NCI-H2029 treated with DMSO at 0.1 percent for 48 hours (cell line): Measurements from ENCODE around the gene THAP4.

Experiments used
- DNase-seq: peaks from one replicate; lab custom pipeline; 2025; lab: John Stamatoyannopoulos, UW

Gene THAP4

GRCh38 chr2:241563571-241563980 lies 73.4 kb downstream of the THAP4 start:
- DNase-seq: no peak

DNA sequence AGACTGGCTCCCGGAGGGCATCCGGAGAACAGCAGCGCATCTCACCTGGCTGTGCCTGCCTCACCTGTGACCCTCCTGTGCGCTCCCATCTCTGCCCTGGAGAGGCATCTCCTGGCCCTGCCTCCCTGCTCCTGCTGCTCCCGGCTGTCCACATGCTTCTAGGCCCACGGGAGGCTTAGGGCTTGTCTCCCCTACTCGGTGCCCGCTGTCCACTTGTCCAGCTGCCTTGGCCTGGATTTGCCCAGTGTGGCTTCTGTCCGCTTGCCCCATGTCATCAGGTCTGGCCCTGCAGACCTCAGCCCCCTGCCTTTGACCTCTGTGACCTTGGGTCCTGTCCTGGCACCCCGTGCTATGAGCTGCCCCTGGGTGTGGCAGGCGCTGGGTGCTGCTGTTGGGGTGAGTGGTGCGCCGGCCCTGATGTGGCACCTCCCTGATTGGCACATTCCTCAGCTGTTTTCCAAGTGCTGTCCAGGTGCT lies 73.9 kb downstream of the THAP4 start:
- no peak for DNase-seq

- no peak for DNase-seq
These were observed 74.6 kb downstream of the THAP4 start for GRCh38 chr2:241562269-241562891.

GRCh38 chr2:241561832-241562231 lies 75.1 kb downstream of the THAP4 start:
- DNase-seq: no peak

GRCh38 chr2:241560883-241561474 lies 76.0 kb downstream of the THAP4 start:
- no peak for DNase-seq

GRCh38 chr2:241560162-241560882 lies 76.6 kb downstream of the THAP4 start:
- no peak for DNase-seq

DNA sequence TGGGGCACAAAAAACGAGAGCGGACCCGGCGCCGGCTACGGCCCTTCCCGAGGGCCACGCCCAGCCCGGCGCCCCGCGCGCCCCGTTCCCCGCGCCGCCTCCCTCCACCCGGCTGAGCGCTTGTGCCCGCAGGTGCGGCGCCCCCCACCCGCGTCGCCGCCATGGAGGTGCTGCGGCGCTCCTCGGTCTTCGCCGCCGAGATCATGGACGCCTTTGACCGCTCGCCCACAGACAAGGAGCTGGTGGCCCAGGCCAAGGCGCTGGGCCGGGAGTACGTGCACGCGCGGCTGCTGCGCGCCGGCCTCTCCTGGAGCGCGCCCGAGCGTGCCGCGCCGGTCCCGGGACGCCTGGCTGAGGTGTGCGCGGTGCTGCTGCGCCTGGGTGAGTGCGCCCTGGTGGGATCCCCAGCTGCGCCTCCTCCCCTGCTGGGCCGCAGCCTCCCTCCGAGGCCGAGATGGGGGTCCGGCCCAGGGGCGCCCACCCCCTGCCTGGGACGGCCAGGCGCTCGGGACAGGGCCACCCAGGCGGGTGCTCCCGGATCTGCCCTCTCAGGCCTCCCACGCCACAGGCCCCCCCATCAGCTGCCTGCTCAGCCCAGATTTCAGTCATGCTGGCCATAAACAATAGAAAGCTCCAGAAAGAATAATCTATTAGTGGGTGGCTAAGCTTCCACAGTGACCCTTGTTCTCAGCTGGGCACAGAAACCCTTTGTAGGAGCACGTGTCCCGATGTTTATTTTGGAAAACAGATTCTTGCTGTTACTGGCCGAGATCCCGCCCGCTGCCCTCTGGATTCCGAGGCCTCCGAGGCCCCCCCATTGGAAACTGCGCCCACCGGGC lies 77.4 kb downstream of the THAP4 start:
- no peak for DNase-seq

DNA sequence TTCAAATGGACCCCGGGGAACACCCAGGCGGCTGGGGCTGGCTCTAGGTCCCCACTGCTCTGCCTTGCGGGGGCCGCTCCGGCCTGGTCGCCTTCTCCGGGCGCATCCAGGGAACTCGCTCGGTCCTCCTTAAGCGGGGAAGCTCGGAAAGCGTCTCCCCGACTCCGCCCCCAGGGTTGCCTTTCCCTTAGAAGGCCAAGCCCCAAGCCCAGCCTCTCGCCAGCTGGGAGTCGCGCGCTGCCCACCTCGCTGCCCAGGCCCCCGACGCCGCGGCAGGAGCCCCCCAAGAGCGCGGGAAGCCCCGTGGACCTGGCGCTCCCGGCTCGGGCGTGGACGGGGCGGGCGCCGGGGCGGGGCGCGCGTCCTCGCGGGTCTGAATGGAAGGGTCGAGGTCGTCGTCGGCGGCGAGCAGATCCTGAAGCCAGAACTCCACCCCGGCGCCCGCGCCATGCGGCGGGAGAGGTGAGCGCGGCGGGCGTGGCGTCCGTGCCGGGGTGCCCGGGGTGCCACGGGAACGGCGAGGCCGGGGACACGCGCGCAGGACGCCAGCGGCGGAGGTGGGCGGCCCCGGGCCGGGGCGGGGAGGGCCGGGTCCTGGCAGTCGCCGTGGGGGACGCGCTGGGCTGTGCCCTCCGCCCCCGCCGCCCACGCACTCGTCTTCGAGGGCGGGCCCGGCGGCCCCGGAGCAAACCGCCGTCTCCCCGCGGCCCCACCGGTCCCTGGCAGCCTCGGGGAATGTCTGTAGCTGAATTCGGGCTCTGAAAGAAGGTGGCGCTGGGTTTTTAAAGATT lies 78.2 kb downstream of the THAP4 start, which contains the start of gene BOK:
BOK (plus strand) TSS at position 214 of the 791 bp plus-strand sequence. CDS start 739 bp downstream, outside the sequence.
- DNase-seq: no peak

DNA sequence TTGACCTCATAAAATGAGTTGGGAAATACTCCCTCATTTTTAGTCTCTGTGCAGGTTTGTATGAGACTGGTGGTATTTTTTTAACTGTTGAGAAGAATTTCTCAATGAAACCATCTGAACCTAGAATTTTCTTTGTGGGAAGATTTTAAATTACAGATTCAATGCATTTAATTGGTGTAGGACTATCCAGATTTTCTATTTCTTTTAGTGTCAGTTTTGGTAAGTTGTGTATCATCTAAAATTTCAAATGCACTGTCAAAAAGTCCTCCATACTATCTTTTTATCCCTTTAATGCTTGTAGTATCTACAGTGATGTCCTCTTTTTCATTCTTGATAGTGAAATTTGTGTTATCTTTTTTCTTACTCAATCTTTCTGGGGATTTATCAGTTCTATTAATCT lies 80.2 kb downstream of the THAP4 start:
- no peak for DNase-seq

GRCh38 chr2:241555711-241556110 lies 81.2 kb downstream of the THAP4 start:
- DNase-seq: no peak

DNA sequence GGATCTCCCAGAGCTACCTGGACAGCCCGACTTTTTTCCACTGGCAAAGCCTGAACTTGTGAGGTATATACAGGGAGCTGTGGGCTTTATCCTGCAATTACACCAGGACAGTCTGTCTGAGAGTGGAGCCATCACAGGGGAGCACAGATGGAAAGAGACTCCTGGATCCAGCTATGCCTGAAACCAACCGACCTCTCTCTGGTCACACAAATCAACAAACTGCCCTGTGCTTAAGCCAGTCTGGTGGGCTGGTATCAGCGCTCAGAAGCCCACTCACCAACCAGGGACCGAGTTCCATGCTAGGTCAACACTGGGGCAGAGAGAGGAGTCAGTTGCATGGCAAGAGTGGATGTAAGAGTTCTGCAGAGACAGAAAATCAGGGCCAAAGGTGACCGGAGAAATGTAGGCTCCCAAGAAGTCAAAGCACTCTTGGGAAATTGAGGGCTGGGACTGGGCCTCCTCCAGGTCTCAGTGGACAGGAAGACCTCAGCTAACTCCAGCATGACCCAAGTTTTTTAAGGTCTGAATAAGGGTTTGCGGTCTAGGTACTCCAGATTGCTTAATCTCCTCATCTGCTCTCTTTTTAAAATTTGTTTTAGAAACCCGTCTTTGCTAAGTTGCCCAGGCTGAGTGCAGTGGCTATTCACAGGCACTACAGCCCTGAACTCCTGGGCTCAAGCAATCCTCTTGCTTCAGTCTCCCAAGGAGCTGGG lies 82.2 kb downstream of the THAP4 start:
- no peak for DNase-seq

DNA sequence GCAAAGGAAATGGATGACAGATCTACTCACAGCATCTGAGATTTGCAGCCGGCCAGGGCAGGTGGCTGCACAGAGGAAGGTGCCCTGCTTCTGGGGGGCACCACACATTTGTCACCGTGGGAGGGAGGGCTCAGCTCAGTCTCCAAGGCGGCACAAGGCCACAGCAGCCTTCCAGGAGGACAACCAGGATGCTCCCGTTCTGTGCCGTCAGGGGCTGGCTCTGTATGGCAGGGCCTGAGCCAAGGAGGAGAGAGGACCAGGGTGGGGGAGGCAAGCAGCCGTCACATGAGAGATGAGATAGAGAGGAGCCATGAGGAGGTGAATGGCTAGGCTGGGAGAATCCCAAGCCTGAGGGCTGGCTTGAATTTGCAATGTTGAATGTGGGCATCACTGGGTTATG lies 83.0 kb downstream of the THAP4 start:
- DNase-seq: no peak

DNA sequence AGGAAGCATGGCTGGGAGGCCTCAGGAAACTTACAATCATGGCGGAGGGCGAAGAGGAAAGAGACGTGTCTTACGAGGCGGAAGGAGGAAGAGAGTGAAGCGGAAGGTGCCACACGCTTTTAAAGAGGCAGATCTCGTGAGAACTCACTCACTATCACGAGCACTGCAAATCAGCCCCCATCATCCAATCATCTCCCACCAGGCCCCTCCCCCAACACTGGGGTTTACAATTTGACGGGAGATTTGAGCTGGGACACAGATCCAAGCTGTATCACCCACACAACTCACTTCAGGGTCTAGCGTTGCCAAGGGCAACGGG lies 83.5 kb downstream of the THAP4 start:
- DNase-seq: no peak

DNA sequence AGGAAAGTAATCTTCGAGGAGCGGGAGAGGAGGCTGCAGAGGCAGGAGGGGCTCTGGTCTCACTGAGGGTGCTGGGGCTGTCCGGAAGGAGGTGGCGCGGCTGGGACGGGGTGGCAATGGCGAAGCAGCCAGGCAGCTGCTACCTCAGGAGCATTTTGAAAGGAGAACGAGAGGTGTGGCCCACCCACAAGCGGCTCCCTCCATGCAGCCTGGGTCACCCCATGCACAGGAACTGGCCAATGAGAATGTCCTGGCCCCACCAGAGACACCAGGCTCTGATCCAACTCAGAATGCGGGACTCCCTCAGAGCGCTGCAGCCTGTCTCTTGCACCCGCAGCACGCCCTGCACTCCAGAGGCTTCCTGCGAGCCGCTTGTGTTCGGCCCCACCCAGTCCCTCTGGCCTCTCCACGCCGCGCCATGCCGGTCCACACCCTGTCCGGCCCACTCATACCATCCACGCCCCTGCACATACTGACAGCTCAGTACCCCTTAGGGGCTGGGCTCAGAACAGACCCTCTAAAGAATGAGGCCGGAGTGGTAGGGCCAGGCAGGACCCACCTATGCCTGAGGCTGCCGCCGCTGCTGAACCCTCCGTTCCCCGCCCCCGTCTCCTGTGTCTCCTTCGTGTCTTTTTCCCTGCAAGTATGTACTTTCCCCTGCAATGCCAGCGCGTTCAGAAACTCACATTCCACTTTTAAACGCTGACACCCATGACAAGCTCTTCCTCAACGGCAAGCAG lies 84.8 kb downstream of the THAP4 start:
- no peak for DNase-seq

DNA sequence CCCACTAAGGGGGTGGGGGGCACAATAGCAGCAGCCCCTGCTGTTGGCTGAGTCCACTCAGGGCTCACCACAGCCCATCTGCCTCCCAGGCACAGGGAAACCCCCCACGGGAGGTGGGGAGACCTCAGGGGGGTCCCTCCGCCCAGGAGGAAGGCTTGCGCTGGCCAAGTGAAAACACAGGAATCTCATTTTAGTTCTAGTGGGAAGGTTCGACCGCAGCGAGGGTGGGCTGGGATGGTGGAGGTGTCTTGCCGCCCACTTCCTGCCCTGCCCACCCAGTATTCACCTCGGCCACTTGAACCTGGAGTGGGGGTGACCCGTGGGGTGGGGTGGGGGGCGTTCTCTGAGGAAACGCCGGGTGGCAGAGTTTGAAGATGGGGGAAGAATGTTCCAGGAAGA lies 85.4 kb downstream of the THAP4 start:
- DNase-seq: no peak

GRCh38 chr2:241550616-241551580 lies 86.1 kb downstream of the THAP4 start:
- DNase-seq: peak; percentile 66

GRCh38 chr2:241548451-241548835 lies 88.5 kb downstream of the THAP4 start:
- DNase-seq: no peak

DNA sequence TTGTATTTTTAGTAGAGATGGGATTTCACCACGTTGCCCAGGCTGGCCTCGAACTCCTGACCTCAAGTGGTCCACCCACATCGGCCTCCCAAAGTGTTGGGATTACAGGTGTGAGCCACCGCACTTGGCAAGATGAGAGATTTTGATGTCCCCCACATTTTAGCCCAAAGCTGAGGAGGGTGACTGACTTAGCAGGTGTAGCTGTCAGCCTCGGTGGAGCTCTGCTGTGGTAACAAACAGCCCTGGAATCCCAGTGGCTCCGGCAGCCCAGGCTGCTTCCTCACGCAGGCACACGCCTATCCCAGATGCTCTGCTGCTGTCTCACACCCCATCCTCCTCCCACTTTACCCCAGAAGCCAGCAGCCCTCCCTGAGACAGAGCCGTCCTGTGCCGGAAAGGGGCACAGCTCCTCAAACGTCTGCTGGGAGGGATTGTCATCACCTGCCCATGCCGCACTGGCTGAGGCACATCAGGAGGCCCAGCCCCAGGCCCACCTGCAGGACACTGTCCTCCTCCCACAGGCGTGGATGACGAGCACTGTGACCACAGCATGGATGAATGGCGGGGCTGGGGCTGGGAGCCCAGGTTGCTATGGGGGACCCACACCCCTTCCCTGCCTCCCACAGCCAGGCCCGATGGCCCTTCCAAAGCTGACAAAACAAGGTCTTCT lies 89.0 kb downstream of the THAP4 start:
- DNase-seq: no peak
